HG02885 (cell line): ENCODE data around the gene C2.
"Not testable (repeated sequence)": the region's sequence is repeated elsewhere in the genome, so short reads cannot be mapped to it uniquely, and the experiment has no call there.

ENCODE experiments used
- ATAC-seq: cut with Tn5 transposase; IDR thresholded peaks from one replicate; pipeline ENCODE4 v1.9.1; 2021; ENCODE audit warnings: mild to moderate bottlenecking; ENCODE audit not compliant: unreplicated experiment, poor library complexity

Gene C2

GRCh38 chr6:31920811-31921210 lies 6.7 kb upstream of the C2 start:
- no peak for ATAC-seq

GRCh38 chr6:31922942-31923341 lies 4.6 kb upstream of the C2 start:
- no peak for ATAC-seq

GRCh38 chr6:31927863-31928671 lies 550 bp downstream of the C2 start:
- ATAC-seq: no peak

GRCh38 chr6:31928672-31928939 lies 1.1 kb downstream of the C2 start:
- no peak for ATAC-seq

GRCh38 chr6:31930962-31931361 lies 3.4 kb downstream of the C2 start:
- ATAC-seq: no peak

GRCh38 chr6:31932137-31932536 lies 4.6 kb downstream of the C2 start:
- ATAC-seq: not testable (repeated sequence)

- no peak for ATAC-seq
Observed at GRCh38 chr6:31933537-31933936, 6.0 kb downstream of the C2 start.

GRCh38 chr6:31935021-31935420 lies 7.5 kb downstream of the C2 start:
- ATAC-seq: no peak

GRCh38 chr6:31935823-31936222 lies 8.3 kb downstream of the C2 start:
- ATAC-seq: no peak

GRCh38 chr6:31940256-31940664 lies 12.7 kb downstream of the C2 start:
- no peak for ATAC-seq

- ATAC-seq: no peak
Observed at GRCh38 chr6:31943742-31944141, 16.2 kb downstream of the C2 start.

GRCh38 chr6:31945154-31945506 lies 17.6 kb downstream of the C2 start:
- ATAC-seq: no peak

GRCh38 chr6:31945507-31946369 lies 18.2 kb downstream of the C2 start, which contains the start of gene CFB:
Gene CFB, plus strand, starts transcription at chr6:31946095. Its CDS starts 127 bp downstream, at chr6:31946222.
- no peak for ATAC-seq

- no peak for ATAC-seq
Observed at GRCh38 chr6:31946370-31946885, 18.9 kb downstream of the C2 start.

GRCh38 chr6:31947070-31947675 lies 19.7 kb downstream of the C2 start:
- no peak for ATAC-seq

GRCh38 chr6:31947864-31948263 lies 20.3 kb downstream of the C2 start:
- ATAC-seq: no peak

GRCh38 chr6:31948306-31948705 lies 20.8 kb downstream of the C2 start:
- no peak for ATAC-seq

- no peak for ATAC-seq
Observed at GRCh38 chr6:31948753-31949413, 21.4 kb downstream of the C2 start.

- ATAC-seq: no peak
Observed at GRCh38 chr6:31949926-31950548, 22.5 kb downstream of the C2 start.

- no peak for ATAC-seq
Observed at GRCh38 chr6:31952140-31952805, 24.8 kb downstream of the C2 start.
